Endothelial cell of umbilical vein (primary cell): ENCODE results near the gene ATG101. TPM values are rescaled to one million over a fixed set of nuclear protein-coding genes. Genes with fewer than 3 reads are reported as not detected.

Experiments used
- BruUV-seq: library from RNA; stranded (reverse); fragments of 400-500 nt; replicated peaks from 2 replicates; lab custom pipeline; 2021; lab: Mats Ljungman, UMichigan
- CTCF ChIA-PET: fragments of 300-600, 350-600 bp; sonication (Branson Sonifier 250); formaldehyde crosslinking; loops from one replicate; lab custom pipeline; 2021; ENCODE audit warnings: antibody characterized with exemption, inconsistent platforms; lab: Charles Lee
- POLR2A ChIA-PET: fragments of 300-600, 350-600 bp; sonication (Branson Sonifier 250); formaldehyde crosslinking; loops from one replicate; lab custom pipeline; 2021; ENCODE audit warnings: antibody characterized with exemption, inconsistent platforms; lab: Charles Lee
- DNase-seq: peaks from one replicate; pipeline ENCODE4 v3.0.0-alpha.2; 2011; ENCODE audit warnings: low read depth, low spot score
- FAIRE-seq: peaks from 2 replicates; lab custom pipeline; 2011; peaks lifted over from hg19 to GRCh38; lab: Jason Lieb, UNC
- H2AFZ ChIP-seq: 2 replicates; pipeline ENCODE4 v1.6.0; 2012; ENCODE audit warnings: low read depth, low read length, control low read depth, inconsistent platforms
- H3K27ac ChIP-seq: 2 replicates; pipeline ENCODE4 v1.5.1; 2011; ENCODE audit warnings: low read depth, mild to moderate bottlenecking, control low read depth, low read length, moderate library complexity; ENCODE audit not compliant: insufficient read depth
- H3K27me3 ChIP-seq, 2 experiments: 2 replicates each; pipeline versions ENCODE4 v1.6.0 to v1.6.1; 2011; ENCODE audit warnings: low read length in 2 of 2, mixed read lengths in 1 of 2; ENCODE audit not compliant: control insufficient read depth in 2 of 2, insufficient read depth in 2 of 2
- H3K36me3 ChIP-seq, 2 experiments: 2 replicates in 1 of 2; 3 replicates in 1 of 2; pipeline ENCODE4 v1.5.1; 2011; ENCODE audit warnings: low read length in 2 of 2, mild to moderate bottlenecking in 1 of 2, moderate library complexity in 1 of 2; ENCODE audit not compliant: control insufficient read depth in 2 of 2, insufficient read depth in 2 of 2; ENCODE audit errors: extremely low read depth in 1 of 2
- H3K4me1 ChIP-seq: 3 replicates; pipeline ENCODE4 v1.5.1; 2011; ENCODE audit warnings: mild to moderate bottlenecking, low read length; ENCODE audit not compliant: control insufficient read depth, insufficient read depth; ENCODE audit errors: extremely low read depth
- H3K4me2 ChIP-seq: 2 replicates; pipeline ENCODE4 v1.6.1; 2011; ENCODE audit warnings: low read length, control low read depth, mixed read lengths; ENCODE audit not compliant: insufficient read depth
- H3K4me3 ChIP-seq, 3 experiments: fragments of 200-600 bp in 1 of 3; sonication (generic), shearing (Covaris generic) in 1 of 3; replicated peaks in 1 of 3; 2 replicates each; pipeline ENCODE4 v1.5.1; 2011 to 2016; ENCODE audit warnings: control low read depth in 3 of 3, low read length in 3 of 3, mild to moderate bottlenecking in 2 of 3, inconsistent platforms in 1 of 3, low read depth in 1 of 3, moderate library complexity in 1 of 3; ENCODE audit not compliant: insufficient read depth in 1 of 3
- H3K79me2 ChIP-seq: 2 replicates; pipeline ENCODE4 v1.6.0; 2012; ENCODE audit warnings: low read length, inconsistent platforms; ENCODE audit not compliant: control insufficient read depth, insufficient read depth
- H3K9ac ChIP-seq: replicated peaks from 2 replicates; pipeline ENCODE3; 2011; ENCODE audit warnings: low read length, control low read depth; ENCODE audit not compliant: insufficient read depth; ENCODE audit errors: extremely low read depth
- H3K9me1 ChIP-seq: replicated peaks from 3 replicates; pipeline ENCODE4 v1.6.0; 2011; ENCODE audit warnings: mild to moderate bottlenecking, low read length; ENCODE audit not compliant: control insufficient read depth, insufficient read depth; ENCODE audit errors: extremely low read depth
- H3K9me3 ChIP-seq: replicated peaks from 2 replicates; pipeline ENCODE4 v1.5.1; 2012; ENCODE audit warnings: low read length, inconsistent platforms; ENCODE audit not compliant: control insufficient read depth, insufficient read depth
- H4K20me1 ChIP-seq: replicated peaks from 2 replicates; pipeline ENCODE3; 2011; ENCODE audit warnings: mild to moderate bottlenecking, low read length; ENCODE audit not compliant: control insufficient read depth, insufficient read depth; ENCODE audit errors: extremely low read depth
- EZH2 ChIP-seq: IDR thresholded peaks from 2 replicates; pipeline ENCODE4 v1.6.1; 2012; ENCODE audit warnings: borderline replicate concordance, low read depth, mild to moderate bottlenecking, moderate library complexity, low read length, inconsistent platforms; ENCODE audit not compliant: severe bottlenecking
- FOS ChIP-seq: IDR thresholded peaks from 2 replicates; pipeline ENCODE4 v1.6.1; 2011; ENCODE audit warnings: mild to moderate bottlenecking, low read length, moderate library complexity, borderline replicate concordance; ENCODE audit not compliant: insufficient read depth
- GATA2 ChIP-seq: IDR thresholded peaks from 2 replicates; pipeline ENCODE4 v1.7.0; 2011; ENCODE audit warnings: low read depth, mild to moderate bottlenecking, moderate library complexity, mixed read lengths, low read length; ENCODE audit not compliant: insufficient read length, insufficient read depth
- JUN ChIP-seq: IDR thresholded peaks from 2 replicates; pipeline ENCODE4 v1.6.1; 2011; ENCODE audit warnings: borderline replicate concordance, low read depth; ENCODE audit not compliant: insufficient read length, insufficient read depth
- MYC ChIP-seq: IDR thresholded peaks from one replicate; pipeline ENCODE4 v1.6.1; 2011; ENCODE audit warnings: mild to moderate bottlenecking, low read depth, low read length
- POLR2A ChIP-seq: IDR thresholded peaks from 2 replicates; pipeline ENCODE4 v1.6.1; 2012; ENCODE audit warnings: low read depth, mild to moderate bottlenecking, control low read depth, low read length
- POLR2AphosphoS5 ChIP-seq: IDR thresholded peaks from 2 replicates; pipeline ENCODE4 v1.6.1; 2012; ENCODE audit warnings: low read depth, mild to moderate bottlenecking, control low read depth, low read length, moderate library complexity; ENCODE audit not compliant: insufficient read depth
- dilution Hi-C: fragments of 300-500 bp; cut with MboI; formaldehyde crosslinking; loops from one replicate; pipeline ENCODE4 v1.15.0; 2019; ENCODE audit warnings: low sequenced_read_pairs; ENCODE audit not compliant: extremely low pct_ligation_motif_present
- intact Hi-C: fragments of 100-400 bp; cut with micrococcal nuclease; formaldehyde crosslinking; loops from one replicate; pipeline ENCODE4 v1.10.0; 2022
- polyA plus RNA-seq, 4 experiments: library from polyadenylated mRNA; depleted of rRNA in 3 of 4; stranded (reverse) in 3 of 4; unstranded in 1 of 4; fragments of >200 nt; gene quantifications; 2 replicates each; pipeline versions ENCODE4 v1.2.1 to v1.2.3, GENCODE V29; 2011 to 2012; ENCODE audit warnings: missing spikeins in 1 of 4
- total RNA-seq: library from RNA; stranded (reverse); gene quantifications from 2 replicates; pipeline ENCODE4 v1.2.3, GENCODE V29; 2021
- TF ChIP-seq, protein P1 (sequence below), 2 donors: IDR thresholded peaks; 1 replicate in 1 of 2; 2 replicates in 1 of 2; pipeline ENCODE4 v1.5.1; 2011; ENCODE audit warnings: low read length in 2 of 2, mild to moderate bottlenecking in 2 of 2, moderate library complexity in 2 of 2, control low read depth in 1 of 2, inconsistent platforms in 1 of 2, low read depth in 1 of 2; ENCODE audit not compliant: insufficient read depth in 1 of 2; ENCODE audit errors: extremely low read depth in 1 of 2
- TF ChIP-seq, protein P2 (sequence below): IDR thresholded peaks from 2 replicates; pipeline ENCODE4 v1.6.1; 2011; ENCODE audit not compliant: insufficient read depth, insufficient read length

ATG101 gene
- total and polyA plus RNA-seq, 2 donors (not counting 3 experiments of a cell fraction or from before 2014, with no cell fraction given), result 41.6 to 78.4 TPM

DNA sequence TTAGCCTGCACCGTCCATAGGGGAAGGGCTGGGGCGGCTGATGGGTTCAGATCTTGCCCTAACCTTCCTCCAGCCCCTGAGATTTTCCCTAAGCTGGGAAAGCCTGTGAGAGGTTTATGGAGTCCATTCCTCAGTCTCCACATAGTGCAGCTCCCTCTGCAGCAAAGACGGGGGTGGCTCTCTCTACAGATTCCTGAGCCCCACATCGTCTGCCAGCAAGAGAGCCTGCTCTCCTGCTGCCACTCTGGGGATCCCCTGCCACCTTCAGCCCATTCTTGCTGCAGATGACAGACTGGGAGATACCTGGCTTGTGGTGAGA lies 12.8 kb downstream of the ATG101 start:
- no peaks in the 10 kb centered on the region for H4K20me1 ChIP-seq
- POLR2A ChIA-PET, result interaction anchor here (0.8 to 1.9 kb wide), 2 partner anchors 57 to 76 kb away, joined by 3 to 7 read pairs; partner anchors contain the start of gene TAMALIN
- H3K9me1 ChIP-seq, result no peaks in the 10 kb centered on the region
- H3K4me1 ChIP-seq, result peaks cover 5% of the 10 kb centered on the region
- no TSS peak for BruUV-seq
- no peak overlapping the region for H3K9ac ChIP-seq
- H3K27ac ChIP-seq, result no peak overlapping the region
- no peaks in the 10 kb centered on the region for H3K9me3 ChIP-seq
- no peak for DNase-seq
- dilution Hi-C loops, result no loop called here
- no peak for FAIRE-seq
- no peaks in the 10 kb centered on the region for H3K79me2 ChIP-seq
- H3K27me3 ChIP-seq, result no peaks in the 10 kb centered on the region
- intact Hi-C loops, result no loop called here
- TF ChIP-seq POLR2AphosphoS5, result no peak
- TF ChIP-seq POLR2A, result no peak
- TF ChIP-seq, protein P1, sequence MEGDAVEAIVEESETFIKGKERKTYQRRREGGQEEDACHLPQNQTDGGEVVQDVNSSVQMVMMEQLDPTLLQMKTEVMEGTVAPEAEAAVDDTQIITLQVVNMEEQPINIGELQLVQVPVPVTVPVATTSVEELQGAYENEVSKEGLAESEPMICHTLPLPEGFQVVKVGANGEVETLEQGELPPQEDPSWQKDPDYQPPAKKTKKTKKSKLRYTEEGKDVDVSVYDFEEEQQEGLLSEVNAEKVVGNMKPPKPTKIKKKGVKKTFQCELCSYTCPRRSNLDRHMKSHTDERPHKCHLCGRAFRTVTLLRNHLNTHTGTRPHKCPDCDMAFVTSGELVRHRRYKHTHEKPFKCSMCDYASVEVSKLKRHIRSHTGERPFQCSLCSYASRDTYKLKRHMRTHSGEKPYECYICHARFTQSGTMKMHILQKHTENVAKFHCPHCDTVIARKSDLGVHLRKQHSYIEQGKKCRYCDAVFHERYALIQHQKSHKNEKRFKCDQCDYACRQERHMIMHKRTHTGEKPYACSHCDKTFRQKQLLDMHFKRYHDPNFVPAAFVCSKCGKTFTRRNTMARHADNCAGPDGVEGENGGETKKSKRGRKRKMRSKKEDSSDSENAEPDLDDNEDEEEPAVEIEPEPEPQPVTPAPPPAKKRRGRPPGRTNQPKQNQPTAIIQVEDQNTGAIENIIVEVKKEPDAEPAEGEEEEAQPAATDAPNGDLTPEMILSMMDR (IDR thresholded peaks at IDR 0.05; ENCODE audit: extremely low read depth in 1 of 2, insufficient read depth in 1 of 2, low read depth in 1 of 2, low read length in 2 of 2), result no peak
- TF ChIP-seq, protein P2, sequence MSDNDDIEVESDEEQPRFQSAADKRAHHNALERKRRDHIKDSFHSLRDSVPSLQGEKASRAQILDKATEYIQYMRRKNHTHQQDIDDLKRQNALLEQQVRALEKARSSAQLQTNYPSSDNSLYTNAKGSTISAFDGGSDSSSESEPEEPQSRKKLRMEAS, result no peak
- no peak for TF ChIP-seq GATA2
- no peak for TF ChIP-seq FOS
- no peak for TF ChIP-seq JUN
- TF ChIP-seq MYC, result no peak
- no peak for TF ChIP-seq EZH2
- no peak overlapping the region for H3K4me3 ChIP-seq
- no peak overlapping the region for H2AFZ ChIP-seq
- CTCF ChIA-PET, result interaction anchor here (0.6 to 12.8 kb wide), 30 partner anchors 9 to 197 kb away, joined by 3 to 452 read pairs (median 4); partner anchors contain the start of genes ATG101, NR4A1 and TAMALIN
- no peak overlapping the region for H3K4me2 ChIP-seq
- H3K36me3 ChIP-seq, result peaks cover 6 to 9% of the 10 kb centered on the region in 2 experiments
